NCI-H1048 (cell line): Measurements from ENCODE around the gene CBR3.

Experiments
- DNase-seq: peaks from one replicate; lab custom pipeline; 2025; lab: John Stamatoyannopoulos, UW

The CBR3 gene

DNA sequence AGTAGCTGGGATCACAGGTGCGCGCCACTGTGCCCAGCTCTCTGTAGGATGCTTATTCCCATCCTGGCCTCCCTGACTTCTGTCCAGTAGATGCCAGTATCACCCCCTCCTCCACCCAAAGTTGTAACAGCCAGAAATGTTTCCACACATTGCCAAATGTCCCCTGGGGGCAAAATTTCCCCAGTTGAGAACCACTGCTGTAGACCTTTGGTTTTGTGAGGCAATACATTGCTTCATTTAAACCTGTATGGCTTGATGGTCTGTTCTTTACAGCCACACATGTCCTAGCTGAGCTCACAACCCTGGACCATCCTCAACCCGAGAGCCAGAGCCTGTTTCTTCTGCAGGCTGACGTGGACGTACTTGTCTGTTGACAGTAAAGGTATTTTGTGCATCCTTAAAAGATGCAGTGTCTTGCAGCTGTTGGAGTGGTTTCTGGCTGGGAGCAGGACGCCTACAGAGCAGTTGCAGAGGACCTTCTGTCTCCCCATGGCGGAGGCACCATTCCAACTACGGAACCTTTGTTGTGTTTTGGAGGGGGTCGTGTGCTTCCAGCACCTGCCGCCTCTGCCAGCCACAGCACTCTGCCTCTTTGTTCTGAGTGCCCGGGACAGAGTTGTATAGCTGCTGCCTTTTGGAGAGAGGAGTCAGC is 48.4 kb downstream of the CBR3 start:
- DNase-seq: no peak

DNA sequence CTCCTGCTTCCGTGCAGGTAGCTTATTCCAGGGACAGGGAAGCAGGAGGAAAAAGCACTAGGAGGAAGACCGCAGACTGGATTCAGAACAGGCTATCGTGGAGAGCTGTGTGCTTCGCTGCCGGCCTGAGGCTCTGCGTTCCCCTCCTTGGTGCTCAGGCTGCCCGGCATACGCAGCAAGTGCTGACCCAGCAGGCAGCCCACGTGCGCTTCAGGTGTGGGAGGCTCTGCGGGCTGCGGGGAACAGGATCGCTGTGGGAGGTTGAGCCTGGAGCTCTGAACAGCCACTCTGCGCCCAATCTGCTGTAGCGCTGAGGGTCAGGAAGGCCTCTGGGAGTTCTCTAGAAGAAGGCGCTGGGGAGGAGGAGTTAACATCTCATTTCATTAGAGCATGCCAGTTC is 49.7 kb downstream of the CBR3 start:
- DNase-seq: no peak

DNA sequence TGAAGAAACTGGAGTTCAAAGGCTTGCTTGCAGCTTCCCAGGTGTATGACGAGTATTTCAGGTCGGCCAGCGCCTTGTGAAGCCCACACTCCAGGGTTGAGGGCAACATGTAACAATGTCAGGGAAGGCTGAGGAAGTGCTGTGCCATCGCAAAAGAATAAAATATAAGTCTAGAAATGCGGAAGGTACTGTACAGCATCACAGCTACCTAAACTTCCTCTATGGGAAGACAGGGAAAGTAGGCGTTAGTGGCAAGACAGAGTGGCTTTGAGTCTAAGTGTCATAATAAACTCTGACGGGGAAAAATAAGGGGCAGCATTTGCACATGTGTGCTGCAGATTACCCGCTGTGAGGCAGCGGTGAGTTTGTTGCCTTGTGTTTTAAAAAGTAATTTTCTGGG is 50.6 kb downstream of the CBR3 start:
- no peak for DNase-seq

DNA sequence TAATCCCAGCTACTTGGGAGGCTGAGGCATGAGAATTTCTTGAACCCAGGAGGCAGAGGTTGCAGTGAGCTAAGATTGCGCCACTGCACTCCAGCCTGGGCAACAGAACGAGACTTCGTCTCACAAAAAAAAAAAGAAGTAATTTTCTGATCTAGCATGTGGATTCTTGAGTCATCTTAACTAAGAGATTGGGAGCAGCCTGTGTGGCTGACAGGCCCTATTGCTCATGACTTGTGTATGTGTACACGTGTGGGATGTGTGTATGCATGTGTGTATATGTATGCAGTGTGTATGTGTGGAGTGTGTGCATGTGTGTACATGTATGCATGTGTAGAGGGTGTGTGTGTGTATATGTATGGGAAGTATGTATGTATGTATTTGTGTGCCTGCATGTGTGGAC is 51.2 kb downstream of the CBR3 start:
- no peak for DNase-seq

DNA sequence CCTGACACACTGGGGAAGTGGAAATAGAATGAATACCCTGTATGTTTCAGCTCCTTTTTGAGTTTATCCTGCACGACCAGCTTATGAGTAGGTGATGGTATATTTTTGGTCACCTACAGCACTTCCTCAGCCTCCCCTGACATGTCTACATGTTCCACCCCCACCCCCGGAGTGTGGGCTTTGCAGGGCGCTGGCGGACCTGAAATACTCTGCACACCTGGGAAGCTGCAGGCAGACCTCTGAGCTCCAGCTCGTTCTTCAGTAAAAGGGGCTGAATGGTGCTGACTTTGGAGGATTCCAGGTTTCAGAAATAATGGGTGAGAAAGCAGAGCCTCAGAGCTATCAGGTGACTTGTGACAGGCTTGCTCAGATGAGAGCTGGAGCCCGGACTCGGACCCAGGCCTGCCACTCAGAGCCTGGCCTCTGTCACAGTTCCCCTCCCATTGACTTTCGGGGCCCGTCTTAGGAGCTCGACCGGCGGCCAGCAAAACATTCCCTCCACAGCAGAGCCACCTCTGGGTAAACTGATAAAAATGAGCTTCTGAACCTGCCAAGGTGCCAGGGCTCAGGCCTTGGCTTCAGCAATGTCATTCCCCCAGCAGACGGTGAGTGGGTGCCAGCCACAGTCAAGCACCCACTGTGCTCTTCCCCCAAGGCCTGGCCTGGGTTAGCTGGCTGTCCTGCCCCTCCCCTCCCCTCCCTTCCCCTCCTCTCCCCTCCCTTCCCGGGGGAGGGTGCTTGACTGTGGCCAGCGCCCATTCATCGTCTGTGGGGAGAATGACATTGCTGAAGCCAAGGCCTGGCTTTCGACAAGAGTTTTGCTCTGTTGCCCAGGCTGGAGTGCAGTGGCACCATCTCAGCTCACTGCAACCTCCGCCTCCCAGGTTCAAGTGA is 51.9 kb downstream of the CBR3 start:
- no peak for DNase-seq

DNA sequence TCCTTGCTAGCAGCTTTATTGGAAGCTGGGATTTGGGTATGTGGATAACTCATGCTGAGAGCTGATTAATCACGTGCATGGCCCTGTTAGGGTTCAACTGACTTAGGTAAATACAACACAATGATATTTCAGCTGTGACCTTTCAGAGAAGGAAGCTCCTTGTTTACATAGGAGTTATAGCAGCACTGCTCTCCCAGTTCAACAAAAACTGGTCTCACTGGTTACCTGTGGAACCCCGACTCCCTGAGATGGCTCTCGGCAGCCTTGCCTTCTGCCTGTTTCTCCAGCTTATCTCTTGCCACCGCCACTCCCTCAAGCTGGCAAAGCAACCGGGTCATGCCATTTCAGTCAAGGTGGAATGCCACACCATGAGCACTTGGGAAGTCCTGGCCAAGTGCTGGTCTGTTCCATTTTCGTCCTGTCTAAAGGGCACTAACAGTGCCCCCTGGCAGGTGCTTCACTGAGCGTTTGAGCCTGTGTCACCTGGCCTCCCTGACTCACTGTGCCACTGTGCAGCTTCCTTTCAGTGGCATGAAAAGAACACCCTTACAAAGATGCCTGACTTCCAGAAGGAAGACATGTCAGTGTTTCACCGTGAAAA is 53.3 kb downstream of the CBR3 start:
- DNase-seq: no peak

DNA sequence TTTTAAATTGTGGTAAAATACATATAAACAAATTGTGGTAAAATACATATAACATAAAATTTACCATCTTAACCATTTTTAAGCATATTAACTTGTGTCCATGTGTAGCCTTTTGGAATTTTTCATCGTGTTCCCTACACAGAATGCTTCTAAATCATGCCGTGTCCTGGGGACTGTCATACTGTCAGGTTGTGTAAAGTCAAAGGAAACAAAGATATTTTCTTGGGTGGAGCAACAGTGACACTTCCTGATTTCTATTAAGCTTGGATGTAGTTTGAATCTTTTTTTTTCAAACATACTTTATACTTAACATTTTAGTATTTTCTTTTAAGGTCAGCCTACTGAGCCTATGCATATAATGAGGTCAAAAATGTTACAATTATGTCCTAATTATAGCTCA is 54.1 kb downstream of the CBR3 start:
- DNase-seq: no peak

DNA sequence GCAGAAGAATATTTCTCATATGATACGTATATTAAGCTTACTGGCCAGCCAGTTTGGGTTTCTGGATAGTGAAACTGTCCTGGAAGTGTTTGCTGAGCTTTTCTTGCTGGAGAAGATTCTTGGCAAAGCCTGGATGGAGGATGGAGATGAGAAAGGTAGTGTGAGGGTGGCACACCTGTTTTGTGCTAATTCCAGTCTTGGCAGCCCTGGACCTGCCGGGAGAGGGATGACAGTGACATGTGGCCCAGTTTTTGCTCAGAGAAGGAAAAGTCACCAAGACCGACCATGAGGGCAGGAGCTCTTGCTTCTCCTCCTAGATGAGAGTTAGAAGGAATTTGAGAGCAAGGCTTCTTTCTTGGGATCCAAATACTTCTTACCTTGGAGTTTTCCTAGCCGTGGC is 55.9 kb downstream of the CBR3 start:
- DNase-seq: no peak

DNA sequence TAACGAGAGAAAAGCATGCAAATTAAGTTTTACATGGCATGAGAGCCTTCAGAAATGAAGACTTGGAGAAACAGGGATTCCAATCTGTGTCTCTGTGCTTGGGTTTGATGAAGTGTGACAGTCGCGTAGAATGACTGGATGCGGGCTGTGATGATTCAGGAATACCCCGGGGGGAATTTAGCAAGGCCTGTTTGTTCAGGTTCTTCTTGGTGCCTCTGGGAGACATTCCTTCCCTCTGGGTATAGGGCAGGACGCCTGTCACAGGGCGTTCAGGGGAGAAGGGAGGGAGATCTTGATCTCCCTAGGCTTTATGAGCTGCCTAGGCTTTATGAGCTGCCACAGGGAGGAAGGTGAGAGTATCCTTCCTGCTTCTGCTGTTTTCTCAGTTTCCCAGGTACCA is 58.3 kb downstream of the CBR3 start:
- DNase-seq: no peak

DNA sequence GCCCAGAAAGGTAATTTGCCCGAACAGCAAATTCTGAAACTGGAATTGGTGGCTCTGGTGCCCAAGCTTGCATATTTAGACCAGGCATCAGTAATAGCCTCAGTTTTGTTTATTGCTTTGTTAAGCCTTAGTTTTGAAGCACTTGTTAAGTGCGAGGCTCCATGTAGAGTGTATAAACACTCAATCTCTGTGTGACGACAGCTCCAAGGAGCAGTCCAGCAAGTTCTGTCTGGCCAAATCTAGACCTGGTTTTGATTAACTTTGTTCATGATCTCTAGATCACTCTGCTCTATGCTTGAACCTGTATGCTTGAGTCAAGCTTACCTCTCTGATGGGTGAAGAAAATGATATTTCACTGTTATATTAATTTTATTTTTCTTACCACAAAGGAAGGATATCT is 59.1 kb downstream of the CBR3 start:
- no peak for DNase-seq

DNA sequence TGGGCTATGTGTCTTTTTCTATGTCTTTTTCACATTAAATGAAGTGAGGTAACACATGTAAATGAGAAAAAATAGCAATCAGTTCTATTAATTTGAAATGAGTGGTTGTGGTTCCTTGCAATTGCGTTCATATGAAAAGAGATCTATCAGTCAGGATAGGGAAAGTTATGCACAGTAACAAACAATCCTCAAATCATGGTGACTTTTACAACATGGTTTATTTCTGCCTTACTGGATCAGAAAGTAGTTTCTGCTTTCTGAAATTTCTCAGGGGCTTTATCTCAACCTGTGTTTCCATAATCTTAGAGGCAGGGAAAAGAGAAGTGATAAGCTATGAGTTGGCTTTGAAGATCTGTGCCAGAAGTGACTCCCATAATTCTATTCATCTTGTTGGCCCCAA is 60.7 kb downstream of the CBR3 start:
- DNase-seq: no peak
